ENCODE data around the gene LAMA5.

Gene LAMA5

GRCh38 chr20:62306414-62307187 is 60.5 kb downstream of the LAMA5 start:
- in situ Hi-C loops (cut with MboI; ENCODE audit: low sequenced_read_pairs), result no loop called here

GRCh38 chr20:62305765-62306413 is 61.2 kb downstream of the LAMA5 start:
- in situ Hi-C loops (cut with MboI; ENCODE audit: low sequenced_read_pairs), result no loop called here

DNA sequence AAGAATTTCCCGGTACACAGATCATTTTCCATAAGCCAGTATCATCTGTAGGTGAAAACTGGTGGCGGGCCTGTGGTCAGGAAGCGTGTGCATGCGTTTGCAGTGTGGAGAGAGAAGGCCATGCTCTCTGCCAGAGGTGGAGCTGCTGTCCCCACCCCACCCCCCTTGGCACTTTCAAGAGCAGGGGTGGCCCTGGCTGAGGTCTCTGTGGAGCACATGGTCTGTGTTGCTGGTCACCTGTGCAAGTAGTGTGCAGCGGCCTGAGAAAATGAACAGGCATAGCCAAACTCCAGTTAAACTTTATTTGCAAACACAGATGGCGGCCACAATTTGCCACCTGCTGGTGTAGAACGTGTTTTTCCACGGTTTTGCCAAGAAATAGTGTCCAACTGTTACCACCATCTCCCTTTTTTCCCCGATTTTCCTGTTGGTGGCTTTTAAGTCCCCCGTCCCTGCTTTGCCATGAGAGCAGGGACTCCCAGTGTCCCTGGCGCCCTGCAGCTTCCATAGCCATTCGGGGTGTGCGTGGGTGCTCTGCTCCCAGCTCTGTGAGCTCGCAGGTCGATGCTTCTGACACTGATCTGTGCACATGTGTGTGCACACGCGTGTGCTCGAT is 61.9 kb downstream of the LAMA5 start:
- in situ Hi-C loops (cut with MboI; ENCODE audit: low sequenced_read_pairs), result no loop called here

DNA sequence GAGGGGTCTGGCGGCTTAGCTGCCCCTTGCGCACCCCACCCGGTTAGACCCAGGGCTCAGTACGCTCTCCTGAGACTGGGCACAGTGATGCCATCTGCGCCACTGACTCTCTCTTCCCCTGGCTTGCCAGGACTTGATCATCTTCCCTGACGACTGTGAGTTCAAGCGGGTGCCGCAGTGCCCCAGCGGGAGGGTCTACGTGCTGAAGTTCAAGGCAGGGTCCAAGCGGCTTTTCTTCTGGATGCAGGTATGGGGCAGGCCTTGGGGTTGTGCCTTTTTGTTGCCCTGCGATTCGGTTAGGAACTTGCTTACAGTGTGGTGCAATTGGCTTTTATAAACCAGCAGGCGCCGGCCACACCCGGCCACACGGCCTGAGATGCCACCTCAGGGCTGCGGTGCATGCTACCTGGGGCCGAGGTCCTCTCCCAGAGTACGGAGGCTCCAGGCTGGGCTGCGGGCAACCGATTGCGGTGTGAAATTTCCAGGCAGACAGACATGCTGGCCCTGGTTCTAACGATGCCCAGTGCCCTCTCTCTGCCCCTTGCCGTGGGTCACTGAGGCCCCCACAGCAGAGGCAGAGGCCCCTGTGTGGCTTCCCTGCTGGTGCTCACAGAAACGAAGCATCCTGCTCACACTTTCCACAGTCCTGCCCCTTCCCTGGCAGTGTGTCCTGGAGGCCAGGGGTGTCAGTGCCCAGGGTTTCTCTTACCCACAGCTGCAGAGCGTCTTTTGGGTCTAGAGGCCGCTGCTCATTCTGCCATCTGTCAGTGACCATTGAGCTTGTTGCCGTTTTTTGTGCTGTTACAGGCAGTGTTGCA is 62.6 kb downstream of the LAMA5 start:
- in situ Hi-C loops (cut with MboI; ENCODE audit: low sequenced_read_pairs), result no loop called here

GRCh38 chr20:62303340-62304226 is 63.5 kb downstream of the LAMA5 start:
- in situ Hi-C loops (cut with MboI; ENCODE audit: low sequenced_read_pairs), result no loop called here

DNA sequence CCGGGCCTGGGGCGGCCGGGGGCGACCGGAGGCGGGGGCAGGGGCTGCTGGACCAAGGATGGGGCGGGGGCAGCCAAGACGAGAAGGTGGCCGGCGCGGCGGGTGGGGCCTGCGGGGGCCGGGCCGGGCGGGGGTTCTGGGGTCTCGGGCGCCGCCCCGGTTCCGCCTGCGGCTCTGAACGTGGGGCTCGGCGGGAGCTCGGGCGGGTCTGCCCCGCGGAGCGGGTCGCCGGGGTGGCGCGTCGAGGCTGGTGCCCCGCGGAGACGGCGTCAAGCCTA is 64.1 kb downstream of the LAMA5 start:
- in situ Hi-C loops (cut with MboI; ENCODE audit: low sequenced_read_pairs), result no loop called here

GRCh38 chr20:62302341-62303061 is 64.6 kb downstream of the LAMA5 start, which contains the start of gene ADRM1:
TSS of gene ADRM1 (plus strand) at chr20:62302997. CDS start at chr20:62303569, 572 bp downstream.
- in situ Hi-C loops (cut with MboI; ENCODE audit: low sequenced_read_pairs), result no loop called here

- in situ Hi-C loops (cut with MboI; ENCODE audit: low sequenced_read_pairs), result no loop called here
Observed at GRCh38 chr20:62301773-62302340, 65.3 kb downstream of the LAMA5 start.

- in situ Hi-C loops (cut with MboI; ENCODE audit: low sequenced_read_pairs), result no loop called here
Observed at GRCh38 chr20:62301111-62301668, 65.9 kb downstream of the LAMA5 start.

DNA sequence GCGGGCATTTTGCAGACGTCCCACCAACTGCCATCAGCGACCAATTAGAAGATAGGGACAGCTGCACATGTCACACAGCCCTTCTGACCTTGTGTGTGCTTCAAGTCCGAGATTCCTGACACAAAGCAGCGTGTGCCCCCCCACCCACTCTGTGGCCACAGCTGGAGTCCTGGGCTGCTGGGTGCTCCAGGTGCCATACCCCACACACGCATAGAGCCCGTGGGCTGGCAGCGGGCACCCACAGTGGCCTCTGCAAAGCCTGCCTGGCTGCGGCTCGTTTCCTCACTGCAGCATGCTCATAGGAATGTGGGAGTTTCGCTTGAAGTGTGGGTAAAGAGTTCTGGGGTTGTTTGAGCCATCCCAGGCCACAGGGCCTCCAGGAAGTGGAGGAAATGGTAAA is 66.8 kb downstream of the LAMA5 start:
- in situ Hi-C loops (cut with MboI; ENCODE audit: low sequenced_read_pairs), result no loop called here

DNA sequence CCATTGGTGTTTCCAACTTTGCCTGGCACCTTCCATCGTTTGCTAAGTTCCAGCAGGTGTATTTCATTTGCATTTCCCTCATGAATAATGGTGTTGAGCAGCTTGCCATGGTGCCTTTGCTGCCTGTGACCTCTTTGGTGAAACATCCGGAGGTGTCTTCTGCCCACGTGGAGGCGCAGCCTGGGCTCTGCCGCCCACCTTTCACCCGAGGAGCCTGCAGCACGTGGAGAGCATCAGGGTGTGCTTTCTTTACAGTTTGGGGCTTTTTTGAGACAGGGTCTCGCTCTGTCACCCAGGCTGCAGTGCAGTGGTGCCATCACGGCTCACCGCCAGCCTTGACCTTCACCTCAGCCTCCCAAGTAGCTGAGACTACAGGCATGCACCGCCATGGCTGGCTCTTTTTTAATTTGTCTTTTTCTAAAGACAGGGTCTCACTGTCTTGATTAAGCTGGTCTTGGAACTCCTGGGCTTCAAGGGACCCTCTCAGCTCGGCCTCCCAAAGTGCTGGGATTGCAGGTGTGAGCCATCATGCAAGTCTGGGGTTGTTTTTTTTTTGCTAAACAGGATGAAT is 67.4 kb downstream of the LAMA5 start:
- in situ Hi-C loops (cut with MboI; ENCODE audit: low sequenced_read_pairs), result no loop called here

DNA sequence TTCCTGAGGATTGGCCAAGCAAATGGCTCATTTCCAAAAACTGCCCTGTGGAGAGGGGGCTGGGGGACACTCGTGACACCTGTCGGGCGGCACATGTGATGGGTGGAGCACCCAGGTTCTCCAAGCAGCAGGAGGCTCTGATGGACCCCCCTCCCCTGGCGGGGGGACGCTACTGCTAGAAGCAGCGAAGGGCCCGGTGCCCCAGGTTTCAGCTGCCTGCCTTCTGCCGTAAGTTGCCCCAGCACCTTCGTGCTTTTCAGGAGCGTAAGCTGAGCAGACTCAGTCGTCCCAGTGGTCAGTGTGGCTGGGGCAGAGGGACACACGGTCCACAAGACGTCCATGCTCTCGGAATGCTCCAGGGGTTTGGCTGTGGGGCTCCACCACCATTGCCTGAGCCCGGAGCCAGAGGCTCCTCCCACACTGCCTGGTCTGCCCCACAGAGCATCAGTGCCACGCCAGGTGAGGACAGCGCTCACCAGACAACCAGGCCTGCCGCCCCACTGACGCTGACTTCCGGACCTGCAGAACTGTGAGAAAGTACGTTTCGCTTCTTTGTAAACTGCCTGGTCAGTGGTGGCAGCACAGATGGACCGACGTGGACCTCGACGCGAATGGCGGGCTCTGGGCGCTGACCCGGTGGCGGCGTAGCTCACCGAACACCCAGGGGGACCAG is 68.4 kb downstream of the LAMA5 start:
- in situ Hi-C loops (cut with MboI; ENCODE audit: low sequenced_read_pairs), result no loop called here

DNA sequence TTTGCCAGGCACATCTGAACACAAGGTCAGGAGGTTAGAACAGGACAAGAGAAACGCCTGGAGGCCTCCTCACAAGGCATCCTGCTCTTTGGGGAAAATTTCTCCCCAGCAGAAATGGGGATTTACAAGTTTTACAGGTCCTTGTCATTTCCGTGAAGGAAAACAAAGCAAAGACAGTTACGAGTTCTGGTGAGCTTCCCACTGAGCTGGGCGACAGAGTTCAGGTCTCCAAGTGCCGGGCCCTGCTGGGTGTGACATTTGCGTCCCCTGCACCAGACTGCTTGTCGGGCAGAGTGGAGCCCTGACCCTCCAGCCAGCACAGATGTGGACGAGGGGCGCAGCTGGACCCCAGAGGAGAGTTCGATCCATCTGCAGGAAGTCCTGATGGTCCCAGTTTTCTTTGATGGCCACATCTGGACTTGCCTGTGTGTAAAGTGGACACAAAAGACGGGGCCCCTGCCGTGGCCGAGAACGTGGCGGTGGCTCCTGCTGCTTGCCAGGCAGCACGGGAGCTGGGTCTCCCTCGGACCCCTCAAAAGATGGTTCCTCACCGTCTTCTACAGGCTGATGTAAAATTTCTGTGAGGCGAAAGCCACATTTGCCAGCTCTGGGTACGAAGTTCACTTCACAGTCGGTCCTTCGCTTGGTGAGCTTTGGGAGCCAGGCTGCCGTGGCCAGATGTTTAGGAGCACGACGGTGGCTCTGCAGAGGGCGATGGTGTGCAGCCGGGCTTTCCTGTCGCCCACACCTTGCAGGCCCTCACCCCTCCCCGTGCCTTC is 69.5 kb downstream of the LAMA5 start:
- in situ Hi-C loops (cut with MboI; ENCODE audit: low sequenced_read_pairs), result no loop called here

GRCh38 chr20:62296724-62297448 is 70.2 kb downstream of the LAMA5 start:
- in situ Hi-C loops (cut with MboI; ENCODE audit: low sequenced_read_pairs), result no loop called here

- in situ Hi-C loops (cut with MboI; ENCODE audit: low sequenced_read_pairs), result no loop called here
Observed at GRCh38 chr20:62294516-62294915, 72.6 kb downstream of the LAMA5 start.

DNA sequence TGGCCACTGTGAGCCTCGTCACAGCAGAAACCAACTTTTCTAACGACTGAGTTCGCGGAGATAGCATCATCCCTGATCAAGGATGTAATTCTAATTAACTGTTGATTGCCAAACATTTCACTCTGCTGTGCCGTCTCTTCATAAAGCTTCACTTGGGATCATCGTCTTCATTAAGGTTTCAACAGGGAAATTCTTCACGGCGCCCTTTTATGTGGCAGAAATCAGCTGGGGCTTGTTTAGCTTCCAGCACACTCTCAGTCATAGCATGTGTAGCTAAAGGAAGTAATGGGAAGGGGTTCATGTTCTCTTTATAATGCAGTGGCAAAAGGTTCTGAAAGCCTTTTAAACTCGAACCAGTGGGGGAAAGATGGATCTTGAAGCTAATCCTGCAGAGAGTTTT is 73.2 kb downstream of the LAMA5 start:
- in situ Hi-C loops (cut with MboI; ENCODE audit: low sequenced_read_pairs), result no loop called here

Measured in hTERT RPE-1 (cell line).